ENCODE measurements around the gene TRIO.

- TF ChIP-seq EZH2 (IDR thresholded peaks at IDR 0.05) (no peak), POLR2AphosphoS5 (IDR thresholded peaks at IDR 0.05; ENCODE audit: borderline replicate concordance, low read depth, low read length) (no peak), FOXP2 (optimal IDR thresholded peaks at IDR 0.05; ENCODE audit: control extremely low read depth, extremely low read length, insufficient read depth) (no peak)
These were observed 305.1 kb downstream of the TRIO start for GRCh38 chr5:14447958-14448911.
